ENCODE results near the gene CDK14. TPM values are rescaled to one million over a fixed set of nuclear protein-coding genes. Genes with fewer than 3 reads are reported as not detected.

CDK14 gene
- polyA plus RNA-seq, 1 donor from 2014 or later, result 25.1 TPM

DNA sequence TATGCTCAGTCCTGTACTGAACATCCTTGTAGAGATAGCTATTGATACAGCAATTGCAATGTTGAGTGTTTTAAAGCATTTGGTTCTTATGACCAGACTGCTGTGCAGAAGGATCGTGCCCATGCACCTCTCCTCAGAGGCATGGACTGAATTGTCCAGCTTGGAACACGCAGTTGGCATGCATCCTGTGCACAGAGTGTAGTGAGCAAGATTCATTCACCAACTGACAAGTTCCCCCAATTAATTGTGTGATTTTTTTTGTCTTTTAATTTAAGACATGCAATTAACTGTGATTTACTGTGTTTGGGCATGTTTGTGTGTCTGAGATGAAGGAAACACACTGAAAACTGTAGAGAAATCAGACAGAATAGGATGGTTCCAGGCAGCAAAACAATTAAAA lies 323.7 kb downstream of the CDK14 start:
- H3K36me3 ChIP-seq (ENCODE audit: insufficient read depth, low read length), result no peaks in the 10 kb centered on the region
- H3K4me2 ChIP-seq (ENCODE audit: low read length), result no peak overlapping the region
- no peaks in the 10 kb centered on the region for H3F3A ChIP-seq (ENCODE audit: insufficient read depth, low read length, poor library complexity, severe bottlenecking)
- no peak for TF ChIP-seq EZH2 (IDR thresholded peaks at IDR 0.05; ENCODE audit: borderline replicate concordance, insufficient read depth, low read length, poor library complexity, severe bottlenecking)
- TF ChIP-seq RAD21 (conservative IDR thresholded peaks at IDR 0.05), result no peak
- TF ChIP-seq EP300 (conservative IDR thresholded peaks at IDR 0.05; ENCODE audit: poor library complexity, severe bottlenecking), result no peak
- no peak for TF ChIP-seq MXI1 (conservative IDR thresholded peaks at IDR 0.05; ENCODE audit: poor library complexity, severe bottlenecking)
- TF ChIP-seq, protein P1, sequence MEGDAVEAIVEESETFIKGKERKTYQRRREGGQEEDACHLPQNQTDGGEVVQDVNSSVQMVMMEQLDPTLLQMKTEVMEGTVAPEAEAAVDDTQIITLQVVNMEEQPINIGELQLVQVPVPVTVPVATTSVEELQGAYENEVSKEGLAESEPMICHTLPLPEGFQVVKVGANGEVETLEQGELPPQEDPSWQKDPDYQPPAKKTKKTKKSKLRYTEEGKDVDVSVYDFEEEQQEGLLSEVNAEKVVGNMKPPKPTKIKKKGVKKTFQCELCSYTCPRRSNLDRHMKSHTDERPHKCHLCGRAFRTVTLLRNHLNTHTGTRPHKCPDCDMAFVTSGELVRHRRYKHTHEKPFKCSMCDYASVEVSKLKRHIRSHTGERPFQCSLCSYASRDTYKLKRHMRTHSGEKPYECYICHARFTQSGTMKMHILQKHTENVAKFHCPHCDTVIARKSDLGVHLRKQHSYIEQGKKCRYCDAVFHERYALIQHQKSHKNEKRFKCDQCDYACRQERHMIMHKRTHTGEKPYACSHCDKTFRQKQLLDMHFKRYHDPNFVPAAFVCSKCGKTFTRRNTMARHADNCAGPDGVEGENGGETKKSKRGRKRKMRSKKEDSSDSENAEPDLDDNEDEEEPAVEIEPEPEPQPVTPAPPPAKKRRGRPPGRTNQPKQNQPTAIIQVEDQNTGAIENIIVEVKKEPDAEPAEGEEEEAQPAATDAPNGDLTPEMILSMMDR (IDR thresholded peaks at IDR 0.05; ENCODE audit: poor library complexity, severe bottlenecking), result no peak
- no peak for TF ChIP-seq TAF1 (IDR thresholded peaks at IDR 0.05; ENCODE audit: low read depth)
- TF ChIP-seq POLR2AphosphoS5 (IDR thresholded peaks at IDR 0.05), result no peak
- TF ChIP-seq, protein P2, sequence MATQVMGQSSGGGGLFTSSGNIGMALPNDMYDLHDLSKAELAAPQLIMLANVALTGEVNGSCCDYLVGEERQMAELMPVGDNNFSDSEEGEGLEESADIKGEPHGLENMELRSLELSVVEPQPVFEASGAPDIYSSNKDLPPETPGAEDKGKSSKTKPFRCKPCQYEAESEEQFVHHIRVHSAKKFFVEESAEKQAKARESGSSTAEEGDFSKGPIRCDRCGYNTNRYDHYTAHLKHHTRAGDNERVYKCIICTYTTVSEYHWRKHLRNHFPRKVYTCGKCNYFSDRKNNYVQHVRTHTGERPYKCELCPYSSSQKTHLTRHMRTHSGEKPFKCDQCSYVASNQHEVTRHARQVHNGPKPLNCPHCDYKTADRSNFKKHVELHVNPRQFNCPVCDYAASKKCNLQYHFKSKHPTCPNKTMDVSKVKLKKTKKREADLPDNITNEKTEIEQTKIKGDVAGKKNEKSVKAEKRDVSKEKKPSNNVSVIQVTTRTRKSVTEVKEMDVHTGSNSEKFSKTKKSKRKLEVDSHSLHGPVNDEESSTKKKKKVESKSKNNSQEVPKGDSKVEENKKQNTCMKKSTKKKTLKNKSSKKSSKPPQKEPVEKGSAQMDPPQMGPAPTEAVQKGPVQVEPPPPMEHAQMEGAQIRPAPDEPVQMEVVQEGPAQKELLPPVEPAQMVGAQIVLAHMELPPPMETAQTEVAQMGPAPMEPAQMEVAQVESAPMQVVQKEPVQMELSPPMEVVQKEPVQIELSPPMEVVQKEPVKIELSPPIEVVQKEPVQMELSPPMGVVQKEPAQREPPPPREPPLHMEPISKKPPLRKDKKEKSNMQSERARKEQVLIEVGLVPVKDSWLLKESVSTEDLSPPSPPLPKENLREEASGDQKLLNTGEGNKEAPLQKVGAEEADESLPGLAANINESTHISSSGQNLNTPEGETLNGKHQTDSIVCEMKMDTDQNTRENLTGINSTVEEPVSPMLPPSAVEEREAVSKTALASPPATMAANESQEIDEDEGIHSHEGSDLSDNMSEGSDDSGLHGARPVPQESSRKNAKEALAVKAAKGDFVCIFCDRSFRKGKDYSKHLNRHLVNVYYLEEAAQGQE (IDR thresholded peaks at IDR 0.05; ENCODE audit: borderline replicate concordance), result no peak
- no peak for TF ChIP-seq SMC3 (conservative IDR thresholded peaks at IDR 0.05; ENCODE audit: poor library complexity)
- no peak overlapping the region for H3K9ac ChIP-seq (ENCODE audit: low read length)
- H4K20me1 ChIP-seq (ENCODE audit: insufficient read depth), result no peaks in the 10 kb centered on the region
- H3K9me3 ChIP-seq (ENCODE audit: low read length), result no peaks in the 10 kb centered on the region
- no peak overlapping the region for H3K27ac ChIP-seq (ENCODE audit: low read length)
- no peak overlapping the region for H2AFZ ChIP-seq (ENCODE audit: low read depth, low read length)
- no peaks in the 10 kb centered on the region for H3K79me2 ChIP-seq (replicated peaks; ENCODE audit: insufficient read depth, low read length)
- H3K9me2 ChIP-seq (ENCODE audit: insufficient read depth, low read length), result no peaks in the 10 kb centered on the region
- no peak overlapping the region for H3K4me3 ChIP-seq (ENCODE audit: low read length)
- no peaks in the 10 kb centered on the region for H3K27me3 ChIP-seq (ENCODE audit: insufficient read depth, low read depth, low read length)

DNA sequence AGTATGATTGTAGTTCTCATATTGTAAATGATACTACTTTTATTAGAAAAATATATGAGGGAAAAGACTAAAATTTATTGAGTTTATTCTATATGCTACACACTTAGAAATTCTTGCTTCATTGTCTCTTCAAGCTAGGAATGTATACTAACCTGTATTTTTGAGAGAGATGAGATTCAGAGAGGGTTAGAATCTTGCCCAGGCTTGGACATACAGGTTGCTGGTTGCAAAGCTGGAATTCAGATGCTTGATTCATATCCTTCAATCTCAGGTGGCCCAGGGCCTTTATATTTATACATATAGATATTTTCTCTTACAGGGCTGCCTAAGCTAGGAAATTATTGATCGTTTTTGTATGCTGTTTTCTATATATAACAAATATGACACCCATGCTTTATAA lies 324.2 kb downstream of the CDK14 start:
- no peaks in the 10 kb centered on the region for H3K9me2 ChIP-seq (ENCODE audit: insufficient read depth, low read length)
- no peaks in the 10 kb centered on the region for H3K79me2 ChIP-seq (replicated peaks; ENCODE audit: insufficient read depth, low read length)
- no peaks in the 10 kb centered on the region for H3K36me3 ChIP-seq (ENCODE audit: insufficient read depth, low read length)
- no peak overlapping the region for H3K4me3 ChIP-seq (ENCODE audit: low read length)
- no peak overlapping the region for H2AFZ ChIP-seq (ENCODE audit: low read depth, low read length)
- H4K20me1 ChIP-seq (ENCODE audit: insufficient read depth), result no peaks in the 10 kb centered on the region
- TF ChIP-seq RAD21 (conservative IDR thresholded peaks at IDR 0.05) (no peak), SMC3 (conservative IDR thresholded peaks at IDR 0.05; ENCODE audit: poor library complexity) (no peak), TAF1 (IDR thresholded peaks at IDR 0.05; ENCODE audit: low read depth) (no peak), EZH2 (IDR thresholded peaks at IDR 0.05; ENCODE audit: borderline replicate concordance, insufficient read depth, low read length, poor library complexity, severe bottlenecking) (no peak)
- TF ChIP-seq, protein P1 (IDR thresholded peaks at IDR 0.05; ENCODE audit: poor library complexity, severe bottlenecking), result no peak
- no peak overlapping the region for H3K9ac ChIP-seq (ENCODE audit: low read length)
- no peaks in the 10 kb centered on the region for H3K27me3 ChIP-seq (ENCODE audit: insufficient read depth, low read depth, low read length)
- H3K27ac ChIP-seq (ENCODE audit: low read length), result no peak overlapping the region
- H3K9me3 ChIP-seq (ENCODE audit: low read length), result no peaks in the 10 kb centered on the region
- no peak overlapping the region for H3K4me2 ChIP-seq (ENCODE audit: low read length)
- H3F3A ChIP-seq (ENCODE audit: insufficient read depth, low read length, poor library complexity, severe bottlenecking), result no peaks in the 10 kb centered on the region
